Measurements from ENCODE around the gene FAM83C. TPM values are rescaled to one million over a fixed set of nuclear protein-coding genes. Genes with fewer than 3 reads are reported as not detected.

FAM83C gene
- total and polyA plus RNA-seq, 9 of the 15 experiments (the other 6 are each of a cell fraction or from before 2014, with no cell fraction given) = not detected

DNA sequence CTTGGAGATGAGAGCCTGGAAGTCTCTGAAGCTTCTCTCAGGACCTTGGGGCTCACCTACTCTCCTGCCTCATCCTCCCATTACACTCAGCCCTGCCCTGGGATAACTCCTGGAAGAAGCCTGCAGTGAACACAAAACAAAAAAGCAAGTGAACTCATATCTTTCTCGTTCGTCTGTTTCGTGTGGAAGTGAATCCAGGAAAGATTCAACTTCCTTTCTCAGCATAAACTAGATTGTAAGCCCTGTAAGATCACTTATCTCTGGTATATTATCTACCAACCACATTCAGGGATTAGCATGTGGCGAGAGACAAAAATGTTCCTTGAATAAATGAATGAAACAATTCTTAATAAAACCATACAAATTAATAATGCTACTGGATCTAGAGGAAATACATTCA lies 36.5 kb upstream of the FAM83C start:
- H3K9me3 ChIP-seq (replicated peaks; ENCODE audit: control insufficient read depth, insufficient read depth, low read depth, low read length) = no peaks in the 10 kb centered on the region
- no peak for FAIRE-seq
- 22% methylated on average over 4 of the region's 4 CpGs for WGBS (ENCODE audit: insufficient coverage, low coverage, missing lambda C conversion rate)

More for the DNA sequence above, 36.5 kb upstream of the FAM83C start:
- no peak overlapping the region for H3K27ac ChIP-seq (ENCODE audit: extremely low read depth, low read depth, low read length)
- H3K4me3 ChIP-seq = no peak overlapping the region
- H4K20me1 ChIP-seq (replicated peaks; ENCODE audit: control insufficient read depth, insufficient read depth, low read length) = no peaks in the 10 kb centered on the region
- peaks cover 14 to 41% of the 10 kb centered on the region in 2 experiments for H3K4me1 ChIP-seq (replicated peaks in 1 of 2; ENCODE audit: control insufficient read depth in 2 of 2, insufficient read depth in 2 of 2, low read length in 2 of 2)
- DNase-seq (ENCODE audit: extremely low read depth in 1 of 4, low spot score in 3 of 4) (no peak), ATAC-seq (no peak)
- in situ Hi-C loops (cut with MboI) = no loop called here
- TF ChIP-seq SRSF7 (optimal IDR thresholded peaks at IDR 0.05; ENCODE audit: low read depth, low read length) (no peak), WHSC1 (IDR thresholded peaks at IDR 0.05; ENCODE audit: low read length) (no peak), TEAD4 (IDR thresholded peaks at IDR 0.05; ENCODE audit: low read length) (peak; percentile 28; the same call in 1 of the 2 replicates), TEAD4 (CRISPR knock-in tag; IDR thresholded peaks at IDR 0.05; ENCODE audit: borderline replicate concordance) (no peak), NR4A1 (CRISPR knock-in tag; IDR thresholded peaks at IDR 0.05) (no peak), NR4A1 (tag; IDR thresholded peaks at IDR 0.05) (no peak)
- TF ChIP-seq, protein P1, sequence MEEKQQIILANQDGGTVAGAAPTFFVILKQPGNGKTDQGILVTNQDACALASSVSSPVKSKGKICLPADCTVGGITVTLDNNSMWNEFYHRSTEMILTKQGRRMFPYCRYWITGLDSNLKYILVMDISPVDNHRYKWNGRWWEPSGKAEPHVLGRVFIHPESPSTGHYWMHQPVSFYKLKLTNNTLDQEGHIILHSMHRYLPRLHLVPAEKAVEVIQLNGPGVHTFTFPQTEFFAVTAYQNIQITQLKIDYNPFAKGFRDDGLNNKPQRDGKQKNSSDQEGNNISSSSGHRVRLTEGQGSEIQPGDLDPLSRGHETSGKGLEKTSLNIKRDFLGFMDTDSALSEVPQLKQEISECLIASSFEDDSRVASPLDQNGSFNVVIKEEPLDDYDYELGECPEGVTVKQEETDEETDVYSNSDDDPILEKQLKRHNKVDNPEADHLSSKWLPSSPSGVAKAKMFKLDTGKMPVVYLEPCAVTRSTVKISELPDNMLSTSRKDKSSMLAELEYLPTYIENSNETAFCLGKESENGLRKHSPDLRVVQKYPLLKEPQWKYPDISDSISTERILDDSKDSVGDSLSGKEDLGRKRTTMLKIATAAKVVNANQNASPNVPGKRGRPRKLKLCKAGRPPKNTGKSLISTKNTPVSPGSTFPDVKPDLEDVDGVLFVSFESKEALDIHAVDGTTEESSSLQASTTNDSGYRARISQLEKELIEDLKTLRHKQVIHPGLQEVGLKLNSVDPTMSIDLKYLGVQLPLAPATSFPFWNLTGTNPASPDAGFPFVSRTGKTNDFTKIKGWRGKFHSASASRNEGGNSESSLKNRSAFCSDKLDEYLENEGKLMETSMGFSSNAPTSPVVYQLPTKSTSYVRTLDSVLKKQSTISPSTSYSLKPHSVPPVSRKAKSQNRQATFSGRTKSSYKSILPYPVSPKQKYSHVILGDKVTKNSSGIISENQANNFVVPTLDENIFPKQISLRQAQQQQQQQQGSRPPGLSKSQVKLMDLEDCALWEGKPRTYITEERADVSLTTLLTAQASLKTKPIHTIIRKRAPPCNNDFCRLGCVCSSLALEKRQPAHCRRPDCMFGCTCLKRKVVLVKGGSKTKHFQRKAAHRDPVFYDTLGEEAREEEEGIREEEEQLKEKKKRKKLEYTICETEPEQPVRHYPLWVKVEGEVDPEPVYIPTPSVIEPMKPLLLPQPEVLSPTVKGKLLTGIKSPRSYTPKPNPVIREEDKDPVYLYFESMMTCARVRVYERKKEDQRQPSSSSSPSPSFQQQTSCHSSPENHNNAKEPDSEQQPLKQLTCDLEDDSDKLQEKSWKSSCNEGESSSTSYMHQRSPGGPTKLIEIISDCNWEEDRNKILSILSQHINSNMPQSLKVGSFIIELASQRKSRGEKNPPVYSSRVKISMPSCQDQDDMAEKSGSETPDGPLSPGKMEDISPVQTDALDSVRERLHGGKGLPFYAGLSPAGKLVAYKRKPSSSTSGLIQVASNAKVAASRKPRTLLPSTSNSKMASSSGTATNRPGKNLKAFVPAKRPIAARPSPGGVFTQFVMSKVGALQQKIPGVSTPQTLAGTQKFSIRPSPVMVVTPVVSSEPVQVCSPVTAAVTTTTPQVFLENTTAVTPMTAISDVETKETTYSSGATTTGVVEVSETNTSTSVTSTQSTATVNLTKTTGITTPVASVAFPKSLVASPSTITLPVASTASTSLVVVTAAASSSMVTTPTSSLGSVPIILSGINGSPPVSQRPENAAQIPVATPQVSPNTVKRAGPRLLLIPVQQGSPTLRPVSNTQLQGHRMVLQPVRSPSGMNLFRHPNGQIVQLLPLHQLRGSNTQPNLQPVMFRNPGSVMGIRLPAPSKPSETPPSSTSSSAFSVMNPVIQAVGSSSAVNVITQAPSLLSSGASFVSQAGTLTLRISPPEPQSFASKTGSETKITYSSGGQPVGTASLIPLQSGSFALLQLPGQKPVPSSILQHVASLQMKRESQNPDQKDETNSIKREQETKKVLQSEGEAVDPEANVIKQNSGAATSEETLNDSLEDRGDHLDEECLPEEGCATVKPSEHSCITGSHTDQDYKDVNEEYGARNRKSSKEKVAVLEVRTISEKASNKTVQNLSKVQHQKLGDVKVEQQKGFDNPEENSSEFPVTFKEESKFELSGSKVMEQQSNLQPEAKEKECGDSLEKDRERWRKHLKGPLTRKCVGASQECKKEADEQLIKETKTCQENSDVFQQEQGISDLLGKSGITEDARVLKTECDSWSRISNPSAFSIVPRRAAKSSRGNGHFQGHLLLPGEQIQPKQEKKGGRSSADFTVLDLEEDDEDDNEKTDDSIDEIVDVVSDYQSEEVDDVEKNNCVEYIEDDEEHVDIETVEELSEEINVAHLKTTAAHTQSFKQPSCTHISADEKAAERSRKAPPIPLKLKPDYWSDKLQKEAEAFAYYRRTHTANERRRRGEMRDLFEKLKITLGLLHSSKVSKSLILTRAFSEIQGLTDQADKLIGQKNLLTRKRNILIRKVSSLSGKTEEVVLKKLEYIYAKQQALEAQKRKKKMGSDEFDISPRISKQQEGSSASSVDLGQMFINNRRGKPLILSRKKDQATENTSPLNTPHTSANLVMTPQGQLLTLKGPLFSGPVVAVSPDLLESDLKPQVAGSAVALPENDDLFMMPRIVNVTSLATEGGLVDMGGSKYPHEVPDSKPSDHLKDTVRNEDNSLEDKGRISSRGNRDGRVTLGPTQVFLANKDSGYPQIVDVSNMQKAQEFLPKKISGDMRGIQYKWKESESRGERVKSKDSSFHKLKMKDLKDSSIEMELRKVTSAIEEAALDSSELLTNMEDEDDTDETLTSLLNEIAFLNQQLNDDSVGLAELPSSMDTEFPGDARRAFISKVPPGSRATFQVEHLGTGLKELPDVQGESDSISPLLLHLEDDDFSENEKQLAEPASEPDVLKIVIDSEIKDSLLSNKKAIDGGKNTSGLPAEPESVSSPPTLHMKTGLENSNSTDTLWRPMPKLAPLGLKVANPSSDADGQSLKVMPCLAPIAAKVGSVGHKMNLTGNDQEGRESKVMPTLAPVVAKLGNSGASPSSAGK (IDR thresholded peaks at IDR 0.05) = no peak
- H3K36me3 ChIP-seq (ENCODE audit: control insufficient read depth, insufficient read depth, low read length) = peaks cover 13% of the 10 kb centered on the region
- no peaks in the 10 kb centered on the region for H3K27me3 ChIP-seq (ENCODE audit: control insufficient read depth in 2 of 2, insufficient read depth in 2 of 2, low read length in 2 of 2)
- H3K9me1 ChIP-seq (ENCODE audit: control insufficient read depth, insufficient read depth, low read length) = no peaks in the 10 kb centered on the region
- H3K9ac ChIP-seq (ENCODE audit: insufficient read depth in 1 of 2, low read depth in 2 of 2, low read length in 2 of 2) = no peak overlapping the region
- intact Hi-C loops (cut with micrococcal nuclease) = loop anchor here (1.0 kb wide), 1 partner anchor 24 kb away; no protein-coding TSS in a partner anchor
- no TSS peak for BruUV-seq (replicated peaks)
- H3K4me2 ChIP-seq (ENCODE audit: insufficient read depth, low read length) = no peak overlapping the region
- ChIA-PET CTCF (ENCODE audit: low intra/inter-chr PET ratio) (interaction anchor here (1.8 kb wide), 1 partner anchor 25 kb away, joined by 12 read pairs; no protein-coding TSS in a partner anchor), POLR2A (interaction anchor here (1.0 to 1.6 kb wide), 3 partner anchors 8 to 16 kb away, joined by 3 to 5 read pairs (median 5); no protein-coding TSS in a partner anchor)
- H3K79me2 ChIP-seq (ENCODE audit: control insufficient read depth, insufficient read depth, low read length) = no peaks in the 10 kb centered on the region
- H2AFZ ChIP-seq (ENCODE audit: low read depth, low read length) = no peak overlapping the region
